IPS-NIHi7 (cell line): ENCODE data around the gene CD300A.
"Not testable (repeated sequence)": the region's sequence is repeated elsewhere in the genome, so short reads cannot be mapped to it uniquely, and the experiment has no call there.

ENCODE experiments used
- DNase-seq: peaks from one replicate; pipeline ENCODE4 v3.0.0; 2012; ENCODE audit warnings: mixed read lengths; ENCODE audit errors: extremely low spot score

Gene CD300A

GRCh38 chr17:74518413-74518981 lies 52.1 kb downstream of the CD300A start:
- not testable (repeated sequence) for DNase-seq

- DNase-seq, result no peak
These were observed 53.6 kb downstream of the CD300A start for GRCh38 chr17:74520016-74520434.

GRCh38 chr17:74520790-74521480 lies 54.5 kb downstream of the CD300A start:
- DNase-seq, result peak; percentile 4

- peak; percentile 7 for DNase-seq
These were observed 55.3 kb downstream of the CD300A start for GRCh38 chr17:74521701-74522201.

- peak; percentile 5 for DNase-seq
These were observed 56.1 kb downstream of the CD300A start for GRCh38 chr17:74522381-74523105.

GRCh38 chr17:74523308-74523707 lies 56.9 kb downstream of the CD300A start:
- DNase-seq, result no peak

- DNase-seq, result no peak
These were observed 58.4 kb downstream of the CD300A start for GRCh38 chr17:74524653-74525464.

GRCh38 chr17:74525465-74525725 lies 59.0 kb downstream of the CD300A start:
- DNase-seq, result peak; percentile 6

GRCh38 chr17:74525781-74526288 lies 59.4 kb downstream of the CD300A start:
- no peak for DNase-seq

- no peak for DNase-seq
These were observed 60.2 kb downstream of the CD300A start for GRCh38 chr17:74526681-74527080.

GRCh38 chr17:74527081-74527480 lies 60.6 kb downstream of the CD300A start:
- peak; percentile 9 for DNase-seq

- no peak for DNase-seq
These were observed 61.3 kb downstream of the CD300A start for GRCh38 chr17:74527756-74528155.

GRCh38 chr17:74528491-74529199 lies 62.2 kb downstream of the CD300A start:
- no peak for DNase-seq

GRCh38 chr17:74529243-74529642 lies 62.8 kb downstream of the CD300A start:
- DNase-seq, result no peak

- no peak for DNase-seq
These were observed 64.4 kb downstream of the CD300A start for GRCh38 chr17:74530831-74531150.

GRCh38 chr17:74531231-74531761 lies 64.9 kb downstream of the CD300A start, which contains the start of gene CD300LB:
TSS of gene CD300LB (minus strand) at chr17:74531475. CDS start at chr17:74531350, 125 bp downstream.
- no peak for DNase-seq

- no peak for DNase-seq
These were observed 65.7 kb downstream of the CD300A start for GRCh38 chr17:74532115-74532514.
